ENCODE results near the gene HDDC2. TPM values are rescaled to one million over a fixed set of nuclear protein-coding genes. Genes with fewer than 3 reads are reported as not detected.
A peak's percentile ranks its signal among the peaks of the same experiment; 100 is the strongest.
"Not testable (repeated sequence)": the region's sequence is repeated elsewhere in the genome, so short reads cannot be mapped to it uniquely, and the experiment has no call there.

Gene HDDC2
- total RNA-seq, 2 experiments from 2014 or later: 117 to 127 TPM

DNA sequence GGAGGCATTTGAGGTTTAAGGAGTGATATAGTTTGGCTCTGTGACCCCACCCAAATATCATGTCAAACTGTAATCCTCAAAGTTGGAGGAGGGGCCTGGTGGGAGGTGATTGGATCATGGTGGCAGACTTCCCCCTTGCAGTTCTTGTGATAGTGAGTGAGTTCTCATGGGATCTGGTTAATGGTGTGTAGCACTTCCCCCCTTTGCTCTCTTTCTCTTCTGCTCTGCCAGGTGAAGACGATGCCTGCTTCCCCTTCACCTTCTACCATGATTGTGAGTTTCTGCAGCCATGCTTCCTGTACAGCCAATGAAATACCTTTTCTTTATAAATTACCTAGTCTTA lies 1.7 kb upstream of the HDDC2 start:
- CTCF ChIA-PET: interaction anchor here (1.3 kb wide), 1 partner anchor 156 kb away, joined by 3 read pairs; no protein-coding TSS in a partner anchor
- no peak overlapping the region for H3K4me3 Mint-ChIP-seq
- peaks cover 22% of the 10 kb centered on the region for H3K36me3 Mint-ChIP-seq (ENCODE audit: low read depth)
- intact Hi-C loops (cut with micrococcal nuclease): loop anchor here (5.0 to 10.0 kb wide), 3 partner anchors 151 to 1961 kb away; partner anchors contain the start of genes RNF146, TPD52L1 and TRMT11
- DNase-seq: no peak
- H3K27ac Mint-ChIP-seq: no peak overlapping the region
- H3K4me1 Mint-ChIP-seq (ENCODE audit: low read depth): peaks cover 35% of the 10 kb centered on the region
- no peaks in the 10 kb centered on the region for H3K27me3 Mint-ChIP-seq (ENCODE audit: low read depth)
- H3K9me3 Mint-ChIP-seq: no peaks in the 10 kb centered on the region

DNA sequence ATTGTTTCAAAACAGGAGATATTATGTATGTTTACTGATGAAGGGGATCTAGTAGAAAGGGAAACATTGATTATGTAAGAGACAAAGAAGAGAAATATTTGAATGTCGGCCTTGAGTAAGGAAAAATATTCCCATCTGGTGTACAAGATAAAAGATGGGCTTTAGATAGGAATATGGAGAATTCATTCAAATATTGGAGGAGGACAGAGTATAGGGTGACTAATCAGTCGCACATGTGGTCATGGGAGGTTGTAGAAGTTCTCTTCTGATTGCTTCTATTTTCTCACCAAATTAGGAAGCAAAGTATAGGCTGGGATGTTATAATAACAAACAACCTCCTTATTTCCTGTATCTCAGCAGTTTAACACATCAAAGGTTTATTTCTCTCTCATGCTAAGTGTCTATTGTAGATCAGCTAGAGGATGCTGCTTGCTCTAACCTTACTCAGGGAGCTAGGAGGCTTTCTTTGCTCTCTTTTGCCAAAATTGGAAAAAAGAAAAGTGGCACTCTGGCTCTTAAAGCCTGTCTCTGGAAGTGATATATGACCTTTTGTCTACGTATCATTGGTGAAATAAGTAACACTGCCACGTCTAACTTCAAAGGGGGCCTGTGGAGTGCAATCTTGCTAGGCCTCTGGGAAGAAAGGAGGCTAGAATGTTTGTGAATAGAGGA lies 1.2 kb upstream of the HDDC2 start:
- CTCF ChIA-PET: interaction anchor here (1.3 to 1.7 kb wide), 2 partner anchors 8 to 155 kb away, joined by 3 to 11 read pairs; no protein-coding TSS in a partner anchor
- Mint-ChIP-seq H3K4me1 (ENCODE audit: low read depth) (peaks cover 39% of the 10 kb centered on the region), H3K4me3 (peak overlapping the region; percentile 88), H3K27ac (peak overlapping the region; percentile 32), H3K27me3 (ENCODE audit: low read depth) (no peaks in the 10 kb centered on the region), H3K9me3 (no peaks in the 10 kb centered on the region), H3K36me3 (ENCODE audit: low read depth) (peaks cover 26% of the 10 kb centered on the region)
- intact Hi-C loops (cut with micrococcal nuclease): loop anchor here (1.0 to 10.0 kb wide), 4 partner anchors 151 to 1962 kb away; partner anchors contain the start of genes HEY2, RNF146, TPD52L1 and TRMT11
- DNase-seq: no peak

DNA sequence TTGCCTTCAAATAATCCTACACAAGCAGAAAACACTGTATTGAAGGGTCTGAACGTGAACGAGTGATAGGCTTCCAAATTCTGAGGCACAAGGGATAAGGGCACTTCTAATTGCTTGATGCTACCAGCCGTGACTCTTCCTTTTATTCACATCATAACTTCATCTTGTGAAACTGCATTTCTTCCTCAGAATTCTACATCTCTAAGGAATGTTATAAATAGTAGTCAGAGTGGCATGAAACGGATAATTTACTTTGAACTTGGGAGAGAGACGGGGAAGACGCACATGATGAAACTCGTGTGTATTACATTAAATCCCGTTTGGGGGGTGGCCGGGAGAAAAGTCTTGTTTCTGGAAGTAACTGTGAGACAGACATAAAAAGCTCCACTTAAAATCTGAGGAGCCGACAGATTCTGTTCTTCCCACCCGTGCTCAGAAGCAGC lies 754 bp downstream of the HDDC2 start:
- Mint-ChIP-seq H3K9me3 (no peaks in the 10 kb centered on the region), H3K36me3 (ENCODE audit: low read depth) (peaks cover 41% of the 10 kb centered on the region), H3K4me3 (peak overlapping the region; percentile 88), H3K27ac (peak overlapping the region; percentile 93), H3K27me3 (ENCODE audit: low read depth) (no peaks in the 10 kb centered on the region), H3K4me1 (ENCODE audit: low read depth) (peaks cover 54% of the 10 kb centered on the region)
- intact Hi-C loops (cut with micrococcal nuclease): loop anchor here (1.0 to 10.0 kb wide), 4 partner anchors 109 to 1964 kb away; partner anchors contain the start of genes RNF146, TPD52L1 and TRMT11
- CTCF ChIA-PET: interaction anchor here (1.0 to 1.7 kb wide), 5 partner anchors 10 to 452 kb away, joined by 3 to 11 read pairs (median 3); no protein-coding TSS in a partner anchor
- DNase-seq: no peak

DNA sequence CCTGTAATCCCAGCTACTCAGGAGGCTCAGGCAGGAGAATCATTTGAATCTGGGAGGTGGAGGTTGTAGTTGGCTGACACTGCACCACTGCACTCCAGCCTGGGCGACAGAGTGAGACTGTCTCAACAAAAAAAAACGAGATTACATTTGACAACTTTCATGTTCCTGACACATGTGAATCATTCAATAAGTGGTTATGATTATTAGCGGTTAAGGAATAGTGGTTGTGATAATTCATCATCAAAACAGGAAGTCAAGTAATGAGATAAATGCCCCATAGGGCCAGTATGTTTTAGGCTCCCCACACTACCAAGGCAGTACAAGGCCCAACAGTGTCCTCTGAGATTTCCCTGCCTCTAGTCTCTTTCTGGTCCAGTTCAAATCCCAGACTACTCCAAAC lies 2.5 kb downstream of the HDDC2 start:
- peaks cover 58% of the 10 kb centered on the region for H3K36me3 Mint-ChIP-seq (ENCODE audit: low read depth)

DNA sequence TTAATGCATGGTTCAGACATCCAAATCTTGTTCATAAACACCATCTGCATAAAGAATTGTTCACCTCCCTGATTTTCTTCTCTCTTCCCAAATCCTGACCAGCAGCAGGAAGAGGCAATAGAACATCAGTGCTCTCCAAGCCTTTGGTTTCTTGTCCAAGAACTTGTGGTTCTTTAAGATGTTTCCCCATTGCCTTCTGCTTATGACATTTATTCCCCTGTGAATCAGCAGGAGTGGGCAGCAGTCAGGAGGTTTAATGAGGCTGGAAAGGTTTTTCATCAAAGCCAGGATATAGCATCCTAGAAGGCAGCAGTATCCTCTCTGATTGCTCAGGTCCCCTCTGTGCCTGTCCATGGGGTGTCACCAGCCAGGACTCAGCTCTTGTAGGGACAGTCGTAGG lies 5.3 kb downstream of the HDDC2 start:
- Mint-ChIP-seq H3K36me3 (ENCODE audit: low read depth) (peaks cover 78% of the 10 kb centered on the region), H3K4me1 (ENCODE audit: low read depth) (peaks cover 55% of the 10 kb centered on the region), H3K9me3 (no peaks in the 10 kb centered on the region), H3K4me3 (no peak overlapping the region), H3K27me3 (ENCODE audit: low read depth) (no peaks in the 10 kb centered on the region), H3K27ac (no peak overlapping the region)
- CTCF ChIA-PET: no interaction called here
- DNase-seq: no peak
- intact Hi-C loops (cut with micrococcal nuclease): no loop called here

More for the DNA sequence above, 2.5 kb downstream of the HDDC2 start:
- Mint-ChIP-seq H3K4me1 (ENCODE audit: low read depth) (peaks cover 63% of the 10 kb centered on the region), H3K9me3 (no peaks in the 10 kb centered on the region), H3K4me3 (no peak overlapping the region), H3K27me3 (ENCODE audit: low read depth) (no peaks in the 10 kb centered on the region), H3K27ac (no peak overlapping the region)
- intact Hi-C loops (cut with micrococcal nuclease): no loop called here
- CTCF ChIA-PET: no interaction called here
- DNase-seq: no peak

DNA sequence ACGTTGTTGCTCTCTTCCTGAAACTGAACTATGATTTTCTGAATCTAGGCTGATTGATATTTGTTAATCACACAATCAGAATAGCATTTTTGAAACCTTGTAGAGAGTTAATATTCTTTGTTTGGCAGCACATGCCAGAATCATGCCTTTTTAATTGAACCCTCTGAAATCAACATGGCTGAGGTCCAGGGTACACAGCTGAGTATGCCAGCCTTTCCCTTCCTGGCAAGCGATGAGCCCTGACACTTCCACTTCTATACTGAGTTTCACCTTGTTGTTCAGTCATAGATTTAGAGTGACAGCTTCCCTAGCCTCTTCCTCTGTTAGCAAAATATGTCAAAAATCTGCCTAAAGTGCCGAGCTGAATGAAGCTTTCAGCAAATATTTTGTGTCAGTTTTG lies 6.8 kb downstream of the HDDC2 start:
- peaks cover 44% of the 10 kb centered on the region for H3K4me1 Mint-ChIP-seq (ENCODE audit: low read depth)
- intact Hi-C loops (cut with micrococcal nuclease): no loop called here
- no peaks in the 10 kb centered on the region for H3K9me3 Mint-ChIP-seq
- H3K36me3 Mint-ChIP-seq (ENCODE audit: low read depth): peaks cover 79% of the 10 kb centered on the region
- H3K4me3 Mint-ChIP-seq: no peak overlapping the region
- CTCF ChIA-PET: no interaction called here
- no peak overlapping the region for H3K27ac Mint-ChIP-seq
- no peaks in the 10 kb centered on the region for H3K27me3 Mint-ChIP-seq (ENCODE audit: low read depth)
- no peak for DNase-seq

DNA sequence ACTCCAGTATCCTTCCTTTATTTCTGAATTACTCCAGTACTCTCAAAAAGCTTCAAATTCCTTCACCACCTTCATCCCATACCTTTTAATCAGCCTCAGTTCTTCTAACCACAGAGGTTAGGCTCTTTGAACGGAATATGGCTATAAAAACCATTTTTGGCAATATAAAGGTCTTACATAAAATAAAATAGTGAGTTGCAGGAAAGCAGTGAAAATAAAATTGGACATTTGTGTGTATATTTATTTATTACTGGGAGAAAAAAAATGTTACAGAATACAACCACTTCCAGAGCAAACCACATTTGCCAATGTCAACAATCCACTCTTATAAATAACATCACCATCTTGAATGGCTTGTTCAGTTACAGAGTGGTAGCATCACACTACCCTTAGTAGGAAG lies 7.7 kb downstream of the HDDC2 start:
- Mint-ChIP-seq H3K9me3 (peaks cover 4% of the 10 kb centered on the region), H3K36me3 (ENCODE audit: low read depth) (peaks cover 77% of the 10 kb centered on the region), H3K27me3 (ENCODE audit: low read depth) (no peaks in the 10 kb centered on the region), H3K4me3 (no peak overlapping the region), H3K4me1 (ENCODE audit: low read depth) (peaks cover 36% of the 10 kb centered on the region), H3K27ac (no peak overlapping the region)
- intact Hi-C loops (cut with micrococcal nuclease): no loop called here
- DNase-seq: no peak
- CTCF ChIA-PET: no interaction called here

DNA sequence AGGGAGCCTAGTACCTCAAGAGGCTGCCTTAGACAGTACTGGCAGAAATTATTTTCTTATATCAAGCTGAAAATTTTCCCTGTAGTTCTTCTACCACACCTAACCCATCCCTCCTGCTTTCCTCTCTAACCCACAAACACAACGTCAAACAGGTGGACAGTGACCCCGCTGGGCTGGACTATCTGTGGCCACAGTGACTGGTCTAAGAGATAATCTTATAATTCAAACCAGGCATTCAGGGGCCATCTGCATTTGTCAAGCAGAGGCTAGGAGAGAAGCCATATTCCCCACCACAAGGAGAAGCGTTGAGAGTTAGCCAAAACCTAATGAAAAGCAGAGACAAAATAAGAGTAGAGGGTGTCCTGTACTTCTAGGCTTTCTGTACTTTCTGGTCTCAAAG lies 8.2 kb downstream of the HDDC2 start:
- Mint-ChIP-seq H3K9me3 (peaks cover 4% of the 10 kb centered on the region), H3K4me1 (ENCODE audit: low read depth) (peaks cover 32% of the 10 kb centered on the region), H3K36me3 (ENCODE audit: low read depth) (peaks cover 76% of the 10 kb centered on the region), H3K4me3 (no peak overlapping the region), H3K27ac (no peak overlapping the region), H3K27me3 (ENCODE audit: low read depth) (no peaks in the 10 kb centered on the region)
- intact Hi-C loops (cut with micrococcal nuclease): no loop called here
- no peak for DNase-seq
- CTCF ChIA-PET: no interaction called here

DNA sequence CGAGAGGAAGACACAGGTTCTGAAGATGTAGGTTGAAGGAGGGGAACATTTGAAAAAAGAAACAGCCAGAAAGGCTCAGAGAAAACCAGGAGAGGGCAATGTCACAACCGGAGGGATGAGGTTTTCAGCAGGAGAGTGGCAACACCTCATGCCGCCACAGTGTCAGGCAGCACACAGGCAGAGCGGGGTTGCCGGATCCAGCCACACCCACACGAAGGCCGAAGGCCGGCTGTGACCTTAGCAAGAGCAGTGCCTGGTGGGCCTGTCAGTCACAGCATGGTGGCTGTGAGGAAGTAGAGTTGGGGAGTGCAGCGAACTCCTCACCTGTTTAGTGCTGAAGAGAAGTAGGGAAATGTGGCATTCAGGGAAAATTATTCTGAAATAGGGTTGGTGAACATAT lies 14.0 kb downstream of the HDDC2 start:
- H3K27ac Mint-ChIP-seq: no peak overlapping the region
- H3K4me3 Mint-ChIP-seq: no peak overlapping the region
- H3K27me3 Mint-ChIP-seq (ENCODE audit: low read depth): no peaks in the 10 kb centered on the region
- no peak for DNase-seq
- intact Hi-C loops (cut with micrococcal nuclease): no loop called here
- CTCF ChIA-PET: no interaction called here
- H3K9me3 Mint-ChIP-seq: peaks cover 20% of the 10 kb centered on the region
- peaks cover 84% of the 10 kb centered on the region for H3K36me3 Mint-ChIP-seq (ENCODE audit: low read depth)
- peaks cover 17% of the 10 kb centered on the region for H3K4me1 Mint-ChIP-seq (ENCODE audit: low read depth)

DNA sequence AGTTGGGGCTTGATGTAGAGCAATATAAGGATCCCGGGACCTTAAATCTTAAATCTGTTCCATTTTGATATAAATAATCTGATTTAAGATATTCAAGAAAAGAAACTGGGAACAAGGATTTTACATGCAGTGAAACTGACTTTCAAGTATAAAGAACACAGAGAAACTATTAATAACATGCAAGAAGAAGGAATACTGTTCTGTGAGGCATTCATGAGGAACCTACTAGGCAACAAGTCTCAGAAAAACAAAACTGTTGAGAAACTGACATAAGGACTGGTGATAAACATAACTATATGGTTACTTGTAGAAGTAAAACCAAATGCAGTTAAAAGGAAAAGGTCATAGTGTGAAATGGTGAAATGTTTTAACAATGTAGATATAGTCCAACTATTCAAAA lies 15.8 kb downstream of the HDDC2 start:
- H3K4me1 Mint-ChIP-seq (ENCODE audit: low read depth): peaks cover 15% of the 10 kb centered on the region
- intact Hi-C loops (cut with micrococcal nuclease): no loop called here

DNA sequence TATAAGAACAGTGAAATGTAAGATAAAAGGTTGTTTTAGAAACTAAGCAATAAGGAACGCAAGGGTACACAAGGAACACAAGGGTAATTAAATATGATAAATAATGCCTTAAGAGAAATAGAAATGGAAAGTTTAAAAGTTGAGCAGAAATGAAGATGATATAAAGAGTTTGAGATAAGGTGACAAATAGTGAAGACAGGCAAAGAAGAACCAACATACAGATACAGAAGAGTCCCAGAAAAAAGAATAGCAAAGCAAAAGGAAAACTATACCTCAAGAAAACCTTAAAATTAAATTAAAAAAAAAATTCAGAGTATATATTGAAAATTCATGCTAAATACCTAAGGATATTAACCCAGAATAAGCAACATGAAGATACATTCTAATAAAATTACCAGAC lies 16.4 kb downstream of the HDDC2 start:
- Mint-ChIP-seq H3K4me1 (ENCODE audit: low read depth) (peaks cover 17% of the 10 kb centered on the region), H3K36me3 (ENCODE audit: low read depth) (peaks cover 86% of the 10 kb centered on the region), H3K27me3 (ENCODE audit: low read depth) (no peaks in the 10 kb centered on the region), H3K4me3 (no peak overlapping the region), H3K9me3 (peaks cover 24% of the 10 kb centered on the region), H3K27ac (no peak overlapping the region)
- DNase-seq: no peak
- CTCF ChIA-PET: no interaction called here
- intact Hi-C loops (cut with micrococcal nuclease): no loop called here

More for the DNA sequence above, 15.8 kb downstream of the HDDC2 start:
- Mint-ChIP-seq H3K36me3 (ENCODE audit: low read depth) (peaks cover 84% of the 10 kb centered on the region), H3K27ac (no peak overlapping the region), H3K27me3 (ENCODE audit: low read depth) (no peaks in the 10 kb centered on the region), H3K4me3 (no peak overlapping the region), H3K9me3 (peaks cover 24% of the 10 kb centered on the region)
- CTCF ChIA-PET: no interaction called here
- DNase-seq: no peak

DNA sequence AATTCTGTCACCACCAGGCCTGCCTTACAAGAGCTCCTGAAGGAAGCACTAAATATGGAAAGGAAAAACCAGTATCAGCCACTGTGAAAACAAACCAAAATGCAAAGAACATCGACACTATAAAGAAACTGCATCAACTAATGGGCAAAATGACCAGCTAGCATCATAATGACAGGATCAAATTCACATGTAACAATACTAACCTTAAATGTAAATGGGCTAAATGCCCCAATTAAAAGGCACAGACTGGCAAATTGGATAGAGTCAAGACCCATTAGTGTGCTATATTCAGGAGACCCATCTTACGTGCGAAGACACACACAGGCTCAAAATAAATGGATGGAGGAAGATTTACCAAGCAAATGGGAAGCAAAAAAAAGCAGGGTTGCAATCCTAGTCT lies 19.3 kb downstream of the HDDC2 start:
- intact Hi-C loops (cut with micrococcal nuclease); CTCF ChIA-PET; DNase-seq; H3K27ac Mint-ChIP-seq; H3K27me3 Mint-ChIP-seq (ENCODE audit: low read depth); H3K4me3 Mint-ChIP-seq: not testable (repeated sequence)
- Mint-ChIP-seq H3K36me3 (ENCODE audit: low read depth) (peaks cover 84% of the 10 kb centered on the region), H3K4me1 (ENCODE audit: low read depth) (peaks cover 29% of the 10 kb centered on the region), H3K9me3 (peaks cover 19% of the 10 kb centered on the region)

DNA sequence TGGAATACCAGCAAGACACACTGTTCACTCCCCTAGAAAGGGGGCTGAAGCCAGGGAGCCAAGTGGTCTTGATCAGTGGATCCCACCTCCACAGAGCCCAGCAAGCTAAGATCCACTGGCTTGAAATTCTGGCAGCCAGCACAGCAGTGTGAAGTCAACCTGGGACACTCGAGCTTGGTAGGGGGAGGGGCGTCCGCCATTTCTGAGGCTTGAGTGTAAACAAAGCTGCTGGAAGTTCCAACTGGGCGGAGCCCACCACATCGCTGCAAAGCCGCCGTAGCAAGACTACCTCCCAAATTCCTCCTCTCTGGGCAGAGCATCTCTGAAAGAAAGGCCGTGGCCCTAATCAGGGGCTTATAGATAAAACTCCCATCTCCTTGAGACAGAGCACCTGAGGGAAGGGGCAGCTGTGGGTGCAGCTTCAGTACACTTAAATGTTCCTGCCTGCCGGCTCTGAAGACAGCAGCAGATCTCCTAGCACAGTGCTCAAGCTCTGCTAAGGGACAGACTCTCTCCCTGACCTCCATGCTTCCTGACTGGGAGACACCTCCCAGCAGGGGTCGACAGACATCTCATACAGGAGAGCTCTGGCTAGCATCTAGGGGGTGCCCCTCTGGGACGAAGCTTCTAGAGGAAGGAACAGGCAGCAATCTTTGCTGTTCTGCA lies 21.3 kb downstream of the HDDC2 start:
- H3K27ac Mint-ChIP-seq; H3K4me3 Mint-ChIP-seq; H3K27me3 Mint-ChIP-seq (ENCODE audit: low read depth); DNase-seq; CTCF ChIA-PET; intact Hi-C loops (cut with micrococcal nuclease): not testable (repeated sequence)
- Mint-ChIP-seq H3K36me3 (ENCODE audit: low read depth) (peaks cover 79% of the 10 kb centered on the region), H3K9me3 (peaks cover 15% of the 10 kb centered on the region), H3K4me1 (ENCODE audit: low read depth) (peaks cover 29% of the 10 kb centered on the region)
